NCI-H146 (cell line): ENCODE data around the gene FGL2.
"Not testable (repeated sequence)": the region's sequence is repeated elsewhere in the genome, so short reads cannot be mapped to it uniquely, and the experiment has no call there.

ENCODE experiments used
- DNase-seq: peaks from one replicate; lab custom pipeline; 2025; lab: John Stamatoyannopoulos, UW

Gene FGL2, protein sequence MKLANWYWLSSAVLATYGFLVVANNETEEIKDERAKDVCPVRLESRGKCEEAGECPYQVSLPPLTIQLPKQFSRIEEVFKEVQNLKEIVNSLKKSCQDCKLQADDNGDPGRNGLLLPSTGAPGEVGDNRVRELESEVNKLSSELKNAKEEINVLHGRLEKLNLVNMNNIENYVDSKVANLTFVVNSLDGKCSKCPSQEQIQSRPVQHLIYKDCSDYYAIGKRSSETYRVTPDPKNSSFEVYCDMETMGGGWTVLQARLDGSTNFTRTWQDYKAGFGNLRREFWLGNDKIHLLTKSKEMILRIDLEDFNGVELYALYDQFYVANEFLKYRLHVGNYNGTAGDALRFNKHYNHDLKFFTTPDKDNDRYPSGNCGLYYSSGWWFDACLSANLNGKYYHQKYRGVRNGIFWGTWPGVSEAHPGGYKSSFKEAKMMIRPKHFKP

GRCh38 chr7:77199013-77199966 is at the start of gene FGL2:
FGL2 (minus strand) TSS chr7:77199819; CDS start chr7:77199793, 26 bp downstream.
- DNase-seq = peak; percentile 68

GRCh38 chr7:77248154-77248553 is 48.5 kb upstream of the FGL2 start:
- DNase-seq = no peak

- peak; percentile 70 for DNase-seq
Observed at GRCh38 chr7:77247206-77247850, 47.7 kb upstream of the FGL2 start.

- DNase-seq = no peak
Observed at GRCh38 chr7:77246026-77246640, 46.5 kb upstream of the FGL2 start.

- no peak for DNase-seq
Observed at GRCh38 chr7:77245015-77245755, 45.6 kb upstream of the FGL2 start.

GRCh38 chr7:77244222-77244934 is 44.8 kb upstream of the FGL2 start:
- DNase-seq = no peak

- no peak for DNase-seq
Observed at GRCh38 chr7:77242554-77242953, 42.9 kb upstream of the FGL2 start.

GRCh38 chr7:77242068-77242467 is 42.4 kb upstream of the FGL2 start:
- no peak for DNase-seq

DNA sequence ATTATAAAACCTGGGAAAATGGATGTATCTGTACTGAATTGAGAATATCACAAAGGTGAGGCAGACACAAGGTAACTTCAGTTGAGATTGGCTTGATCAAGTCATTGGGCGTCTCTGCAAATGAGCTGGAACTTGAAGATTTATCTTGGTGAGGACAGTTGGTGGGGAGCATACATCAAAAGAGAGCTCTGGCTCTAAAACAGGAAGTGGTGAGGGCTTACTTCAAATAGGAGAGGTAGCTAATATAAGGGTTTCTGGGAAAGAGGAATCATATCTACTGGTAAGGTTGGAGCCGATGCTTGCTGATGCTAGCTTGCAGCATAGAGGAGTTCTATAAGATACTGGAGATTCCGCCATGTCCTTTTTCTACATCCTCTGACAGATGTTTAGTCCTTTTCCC is 39.9 kb upstream of the FGL2 start:
- DNase-seq = no peak

GRCh38 chr7:77238703-77239136 is 39.1 kb upstream of the FGL2 start:
- DNase-seq = no peak

DNA sequence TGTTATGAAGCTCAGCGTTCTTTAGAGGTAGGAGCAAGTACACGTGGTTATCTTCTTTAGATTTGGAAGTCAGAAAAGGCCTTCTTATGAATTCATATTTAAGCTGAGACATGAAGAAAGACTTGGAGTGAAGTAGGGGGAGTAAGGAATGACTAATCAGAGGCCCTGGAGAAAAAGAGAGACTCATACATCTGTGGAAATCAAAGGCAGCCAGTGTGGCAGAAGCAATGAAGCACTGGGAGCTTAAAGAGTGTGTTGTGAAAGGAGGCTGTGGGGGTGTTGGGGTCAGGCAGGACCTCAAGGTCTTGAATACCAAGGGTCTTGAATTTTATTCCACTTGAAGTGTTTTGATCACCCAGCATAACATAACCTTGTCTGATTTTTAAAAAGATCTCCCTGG is 35.7 kb upstream of the FGL2 start:
- DNase-seq = no peak

DNA sequence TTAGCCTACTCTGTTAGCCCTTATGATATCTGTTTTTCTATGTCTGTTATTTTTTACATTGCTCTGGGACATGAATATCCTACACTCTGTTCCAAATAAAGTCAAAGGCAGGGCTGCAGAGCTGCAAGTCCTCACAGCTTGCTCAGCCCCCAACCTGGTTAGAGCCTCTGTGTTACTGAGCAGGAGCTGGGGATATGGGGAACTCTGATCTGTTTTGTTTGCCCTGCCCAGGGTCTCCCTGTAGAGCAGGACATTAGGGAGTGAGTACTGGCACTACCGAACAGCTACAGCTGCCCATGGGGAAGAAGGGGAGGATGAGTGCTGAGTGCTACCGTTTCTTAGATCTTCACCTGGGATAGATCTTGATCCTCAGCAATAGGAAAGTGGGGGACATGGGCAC is 32.8 kb upstream of the FGL2 start:
- no peak for DNase-seq

- DNase-seq = not testable (repeated sequence)
Observed at GRCh38 chr7:77228795-77229194, 29.2 kb upstream of the FGL2 start.

GRCh38 chr7:77226357-77226839 is 26.8 kb upstream of the FGL2 start:
- no peak for DNase-seq

GRCh38 chr7:77223261-77223660 is 23.6 kb upstream of the FGL2 start:
- no peak for DNase-seq

- DNase-seq = no peak
Observed at GRCh38 chr7:77222819-77223218, 23.2 kb upstream of the FGL2 start.

DNA sequence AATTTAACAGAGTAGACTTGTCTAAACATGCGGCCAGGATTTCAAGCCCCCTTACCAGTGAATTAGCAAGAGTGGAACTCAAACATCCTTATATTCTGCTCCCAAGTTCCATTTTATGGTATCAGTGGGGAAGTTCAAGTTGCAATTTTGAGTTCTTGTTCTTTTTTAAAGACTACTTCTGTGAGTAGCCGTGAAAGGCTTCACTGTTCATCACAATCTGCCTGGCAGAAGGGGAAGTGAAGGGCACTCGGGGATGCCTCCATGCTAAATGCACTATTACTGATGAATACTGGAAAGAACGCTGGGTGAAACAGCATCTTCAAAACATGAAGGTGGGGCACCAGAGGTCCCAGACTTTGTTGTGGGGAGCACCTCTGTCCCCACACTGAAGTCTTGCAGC is 22.4 kb upstream of the FGL2 start:
- DNase-seq = no peak

GRCh38 chr7:77219701-77220331 is 20.2 kb upstream of the FGL2 start:
- not testable (repeated sequence) for DNase-seq

DNA sequence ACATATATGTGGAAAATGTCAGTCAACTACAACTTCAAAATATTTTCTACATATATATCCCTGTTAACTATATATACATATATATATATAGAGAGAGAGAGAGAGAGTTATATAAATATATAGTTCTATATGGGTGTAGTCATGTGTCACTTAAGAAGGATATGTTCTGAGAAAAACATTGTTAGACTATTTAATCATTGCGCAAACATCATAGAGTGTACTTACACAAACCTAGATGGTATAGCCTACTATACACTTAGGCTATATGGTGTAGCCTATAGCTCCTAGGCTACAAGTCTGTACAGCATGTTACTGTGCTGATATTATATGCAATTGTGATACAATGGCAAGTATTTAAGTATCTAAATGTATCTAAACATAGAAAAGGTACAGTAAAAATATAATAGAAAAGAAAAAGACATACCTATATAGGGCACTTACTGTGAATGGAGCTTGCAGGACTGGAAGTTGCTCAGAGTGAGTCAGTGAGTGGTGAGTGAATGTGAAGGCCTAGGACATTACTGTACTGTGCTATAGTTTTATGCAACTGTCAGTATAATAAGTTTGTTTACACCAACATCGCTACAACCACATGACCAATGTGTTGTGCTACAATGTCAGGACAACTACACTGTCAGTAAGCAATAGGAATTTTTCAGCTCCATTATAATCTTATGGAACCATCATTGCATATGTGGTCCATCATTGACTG is 18.0 kb upstream of the FGL2 start:
- DNase-seq = no peak
